Right renal cortex interstitium (tissue), 3 donors: Measurements from ENCODE around the gene SCG5. TPM values are rescaled to one million over a fixed set of nuclear protein-coding genes. Genes with fewer than 3 reads are reported as not detected.

Experiments used
- DNase-seq, 3 donors: peaks; one replicate each; pipeline ENCODE4 v3.0.0-alpha.2; 2013; ENCODE audit warnings: low read depth in 3 of 3, low spot score in 2 of 3
- polyA plus RNA-seq, 3 donors: library from polyadenylated mRNA; unstranded; fragments of 120-200 nt; gene quantifications; one replicate each; pipeline ENCODE4 v1.2.1, GENCODE V29; 2013; ENCODE audit not compliant: insufficient read length in 3 of 3

Gene SCG5
- polyA plus RNA-seq, 3 donors = 21.8 to 27.6 (median 23.1) TPM

DNA sequence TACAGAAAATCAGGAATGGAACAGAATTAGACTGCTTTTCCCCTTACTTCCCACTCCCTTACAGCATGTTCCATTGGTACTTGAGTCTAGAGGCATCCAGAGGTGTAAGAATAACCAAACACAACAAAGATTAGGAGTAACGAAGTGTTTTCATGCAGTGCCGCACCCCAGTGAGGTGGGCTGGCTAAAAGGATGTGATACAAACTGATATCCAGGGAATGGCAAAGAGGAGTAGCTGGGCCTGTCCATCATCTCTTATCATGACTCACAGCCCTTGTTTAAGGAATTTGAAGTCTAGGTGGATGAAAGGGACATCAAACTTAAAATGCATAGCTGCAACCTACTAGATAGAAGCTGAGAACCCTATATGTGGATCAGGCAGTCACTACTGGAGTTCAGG is 16.4 kb downstream of the SCG5 start:
- DNase-seq = no peak

DNA sequence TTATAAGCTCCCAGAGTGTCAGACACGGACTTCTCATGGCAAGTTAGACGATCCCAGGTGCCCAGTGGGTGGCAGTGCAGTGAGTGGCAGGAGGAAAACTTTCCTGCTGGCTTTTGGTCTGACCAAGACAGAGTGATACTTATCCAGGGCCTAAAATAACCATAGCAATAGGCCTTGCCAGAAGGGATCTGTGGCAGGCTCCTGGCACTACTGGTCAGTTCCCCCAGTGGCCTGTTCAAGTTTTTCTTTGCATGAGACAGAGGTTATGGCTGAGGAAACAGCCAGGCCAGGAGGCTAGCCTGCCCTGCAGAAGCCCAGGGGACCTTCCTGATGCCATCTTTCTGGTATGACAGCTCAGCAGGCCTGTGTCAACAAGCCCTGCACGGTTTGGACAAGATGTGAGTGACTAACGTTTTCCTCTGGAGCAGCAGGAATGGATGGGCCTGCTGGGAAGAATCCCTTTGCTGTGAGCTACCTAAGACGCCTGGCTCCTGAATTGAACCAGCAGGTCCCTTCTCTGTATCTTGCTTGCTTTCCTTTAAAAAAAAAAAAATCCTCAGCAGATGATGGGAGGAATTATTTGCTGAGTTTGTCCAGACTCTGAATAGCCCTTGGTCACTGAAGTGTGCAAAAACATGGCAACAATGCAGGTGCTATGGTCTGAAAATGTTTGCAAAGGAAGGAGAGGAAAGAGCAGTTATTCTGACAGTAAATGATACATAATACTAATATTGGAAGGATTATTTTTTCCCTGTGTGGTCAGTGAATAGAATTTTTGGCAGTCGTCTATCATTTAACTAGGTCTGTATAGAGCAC is 18.0 kb downstream of the SCG5 start:
- no peak for DNase-seq

DNA sequence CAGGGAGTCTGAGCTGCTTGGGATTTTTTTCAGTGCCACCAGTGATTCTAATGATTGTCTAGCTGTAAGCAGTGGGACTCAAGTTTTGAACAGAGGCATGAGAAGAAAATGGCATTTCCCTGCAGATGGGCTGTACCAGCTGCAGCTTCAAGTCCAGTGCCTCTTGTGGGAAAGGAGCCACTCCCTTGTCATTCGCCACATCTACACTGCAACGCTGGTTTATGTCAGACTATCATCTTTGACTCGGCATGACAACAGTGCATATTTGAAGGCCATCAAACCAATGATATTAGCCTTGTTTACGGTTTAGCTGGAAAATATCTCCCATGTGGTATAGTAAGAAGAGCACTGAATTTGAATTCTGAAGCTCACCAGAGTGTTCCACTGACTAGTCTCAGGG is 22.2 kb downstream of the SCG5 start:
- DNase-seq = no peak

DNA sequence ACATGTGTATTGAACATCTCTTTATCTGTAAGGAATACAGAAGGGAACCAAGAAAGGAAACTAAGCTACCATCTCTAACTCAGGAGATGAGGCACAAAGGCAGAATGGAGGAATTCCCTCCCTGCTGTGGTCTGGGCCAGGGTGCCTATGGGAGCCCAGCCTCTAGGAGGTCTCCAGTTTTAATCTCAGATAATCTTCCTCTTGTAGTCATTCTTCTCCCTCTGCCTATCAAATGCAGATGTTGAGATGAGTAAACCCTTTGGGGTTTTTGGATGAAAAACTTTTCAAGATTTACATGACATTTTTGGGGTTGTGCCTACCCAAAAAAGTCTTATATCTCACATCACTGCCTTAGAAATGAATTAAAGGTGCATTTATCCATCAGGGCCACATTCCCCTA is 23.3 kb downstream of the SCG5 start:
- DNase-seq = no peak

DNA sequence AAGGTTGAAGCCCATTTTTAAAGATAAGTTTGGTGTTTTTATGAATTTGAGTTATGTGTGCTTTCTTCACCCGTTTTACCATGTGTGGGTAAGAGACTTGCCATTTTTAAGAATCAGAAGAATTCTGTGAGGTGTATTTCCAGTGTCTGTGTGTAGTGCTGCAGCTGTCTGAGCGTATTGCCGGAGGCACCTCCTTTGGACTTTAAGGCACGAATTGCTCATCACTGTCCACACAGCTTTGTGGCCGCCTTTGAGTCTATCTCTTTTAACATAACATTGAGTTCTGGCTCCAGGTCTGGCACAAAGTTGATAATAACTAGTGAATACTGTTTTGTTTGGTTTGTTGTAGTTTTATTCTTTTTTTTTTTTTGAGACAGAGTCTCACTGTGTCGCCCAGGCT is 25.8 kb downstream of the SCG5 start:
- DNase-seq = no peak

DNA sequence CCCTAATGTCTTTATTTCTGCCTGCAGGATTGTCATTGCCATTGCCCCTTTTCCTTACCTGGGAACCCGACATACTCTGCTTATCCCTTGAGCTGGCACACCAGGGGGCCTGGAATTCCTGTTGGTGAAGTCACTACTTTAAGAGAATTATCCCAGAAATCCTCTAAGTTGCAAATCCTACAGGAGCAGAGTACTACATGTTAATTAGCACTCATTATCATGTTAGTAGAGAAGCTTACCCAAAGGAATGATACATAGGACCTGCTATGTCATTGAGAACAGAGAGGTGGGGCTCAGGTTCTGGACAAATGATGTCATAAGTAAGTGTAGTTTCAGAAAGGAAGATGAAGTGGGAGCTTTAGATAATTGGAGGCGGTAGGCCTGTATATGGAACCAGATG is 27.4 kb downstream of the SCG5 start:
- no peak for DNase-seq

DNA sequence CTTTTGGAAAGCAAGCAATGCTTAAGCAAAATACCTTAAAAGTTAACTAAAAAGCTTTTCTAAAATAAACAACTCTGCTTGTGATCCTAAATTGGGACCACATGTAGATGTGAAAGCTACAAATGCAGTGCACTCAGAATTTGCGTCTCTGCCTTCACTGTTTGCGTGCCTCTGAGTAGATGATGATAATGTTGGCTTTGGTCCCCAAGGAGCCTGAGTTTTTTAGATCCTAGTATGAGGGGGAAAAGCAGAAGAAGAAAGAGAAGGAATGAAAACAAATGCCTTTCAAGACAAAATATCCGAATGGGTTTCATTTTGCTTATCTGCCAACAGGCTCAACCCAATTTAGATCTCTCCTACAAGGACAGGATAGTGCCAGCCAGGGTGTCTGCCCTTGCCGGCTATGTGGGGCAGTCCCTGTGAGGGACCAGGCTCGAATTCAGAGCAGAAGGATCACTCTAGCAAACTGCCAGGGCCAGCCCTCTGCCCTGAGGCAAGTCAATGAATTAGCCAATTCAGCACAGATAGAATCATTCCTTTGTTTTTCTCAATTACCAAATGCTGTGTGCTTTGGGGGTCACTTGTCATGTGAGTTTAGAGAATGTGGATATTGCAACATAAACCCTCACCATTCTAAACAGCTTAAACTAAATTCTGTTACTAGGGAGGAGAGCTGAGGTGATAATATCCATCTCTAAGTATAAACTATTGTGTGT is 28.5 kb downstream of the SCG5 start:
- no peak for DNase-seq

DNA sequence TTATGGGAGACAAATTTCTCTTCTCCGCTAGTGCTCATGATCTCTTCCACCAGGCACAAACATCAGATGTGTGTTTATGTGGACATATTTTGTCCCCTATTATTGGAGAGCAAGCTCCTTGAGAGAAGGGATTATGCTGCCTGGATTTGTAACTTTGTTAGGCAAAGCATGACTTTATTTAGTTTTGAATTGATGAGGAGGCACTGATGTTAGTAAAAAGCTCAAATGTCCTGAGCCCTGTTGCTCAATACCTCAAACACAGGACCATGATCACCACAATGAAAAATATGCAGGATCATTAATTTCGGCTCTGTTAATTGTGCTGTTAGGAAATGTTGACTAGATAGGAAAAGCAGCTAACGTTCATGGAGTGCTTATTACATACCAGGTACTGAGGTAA is 29.1 kb downstream of the SCG5 start:
- DNase-seq = no peak

DNA sequence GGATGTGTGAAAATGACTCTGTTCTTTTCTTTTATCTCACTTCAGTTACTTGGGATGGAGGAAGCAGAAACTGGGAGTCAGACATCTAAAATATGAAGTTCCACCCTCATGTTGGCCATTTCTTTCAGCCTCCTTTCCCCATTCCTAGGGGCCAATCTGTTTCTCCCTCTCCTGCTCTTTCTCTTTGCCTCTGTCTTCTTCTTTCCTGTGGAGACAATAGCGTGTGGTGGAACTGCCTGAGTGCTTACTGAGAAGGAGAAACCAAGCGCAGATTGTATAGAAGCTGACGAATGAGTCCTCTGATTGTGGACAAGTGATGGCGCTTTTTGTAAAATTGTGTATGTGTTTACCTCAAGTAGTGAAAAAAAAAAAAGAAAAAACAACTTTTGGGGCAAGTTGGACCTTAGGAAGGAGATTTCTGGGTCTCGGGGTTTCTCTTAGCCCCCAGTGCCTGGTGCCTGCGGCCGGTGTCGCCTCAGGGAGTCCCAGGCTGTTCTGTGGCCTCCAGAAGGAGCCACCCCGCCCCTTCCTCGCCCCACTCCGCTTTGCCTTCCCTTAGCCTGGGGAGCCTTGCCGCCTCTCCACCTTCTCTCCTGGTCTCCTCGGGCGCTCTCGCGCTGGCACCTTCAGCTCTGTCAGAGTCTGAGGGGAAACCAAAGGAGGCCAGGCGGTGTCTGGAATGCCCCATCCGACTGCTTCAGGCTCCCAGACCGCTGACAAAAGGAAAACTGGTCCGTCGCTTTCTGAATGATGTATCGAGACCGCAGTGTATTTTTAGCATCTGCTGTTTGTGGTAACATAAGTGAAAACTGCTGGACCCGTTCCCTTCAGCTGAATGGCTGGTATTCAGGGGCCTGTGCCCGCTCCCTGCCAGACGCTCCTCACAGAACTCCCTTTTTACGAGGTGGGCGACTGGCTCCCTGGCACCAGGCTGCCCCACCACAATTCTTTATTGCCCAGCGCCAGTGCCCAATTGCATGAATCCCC is 30.1 kb downstream of the SCG5 start:
- DNase-seq = no peak

DNA sequence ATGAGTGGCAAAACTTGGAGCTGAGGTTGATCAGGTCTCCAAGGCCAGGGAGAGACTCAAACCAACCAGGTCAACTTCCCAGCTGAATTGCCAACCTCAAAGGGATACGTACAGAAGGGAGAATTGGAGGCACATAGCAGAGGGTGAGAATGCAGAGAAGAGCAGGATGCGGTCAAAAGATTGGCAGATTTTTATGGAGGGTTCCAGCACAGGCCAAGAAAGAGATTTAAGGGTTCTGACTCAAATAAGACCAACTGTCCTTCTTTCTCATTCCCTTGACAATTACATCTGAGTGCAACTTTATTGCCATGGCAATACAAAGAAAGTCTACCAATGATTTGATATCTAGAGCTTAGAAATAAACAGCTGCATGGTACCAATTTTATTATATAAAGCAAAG is 33.2 kb downstream of the SCG5 start:
- DNase-seq = no peak

DNA sequence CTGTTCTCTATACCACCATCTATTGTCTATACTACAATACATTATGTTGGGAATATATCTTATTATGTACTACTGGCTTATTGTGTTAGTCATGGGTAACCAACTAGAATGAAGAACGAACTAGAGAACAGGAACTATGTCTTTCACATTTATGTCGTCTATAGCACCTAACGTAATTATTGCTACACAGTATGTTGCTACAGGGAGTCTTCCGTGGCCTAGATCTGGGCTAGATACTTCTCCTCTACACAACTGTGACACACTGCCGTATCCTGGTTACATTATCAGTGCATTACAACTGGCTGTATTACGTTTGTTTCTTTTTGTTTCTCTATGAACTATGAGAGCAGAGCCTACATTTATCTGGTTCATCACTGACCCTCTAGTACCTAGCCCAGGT is 34.0 kb downstream of the SCG5 start:
- DNase-seq = no peak

DNA sequence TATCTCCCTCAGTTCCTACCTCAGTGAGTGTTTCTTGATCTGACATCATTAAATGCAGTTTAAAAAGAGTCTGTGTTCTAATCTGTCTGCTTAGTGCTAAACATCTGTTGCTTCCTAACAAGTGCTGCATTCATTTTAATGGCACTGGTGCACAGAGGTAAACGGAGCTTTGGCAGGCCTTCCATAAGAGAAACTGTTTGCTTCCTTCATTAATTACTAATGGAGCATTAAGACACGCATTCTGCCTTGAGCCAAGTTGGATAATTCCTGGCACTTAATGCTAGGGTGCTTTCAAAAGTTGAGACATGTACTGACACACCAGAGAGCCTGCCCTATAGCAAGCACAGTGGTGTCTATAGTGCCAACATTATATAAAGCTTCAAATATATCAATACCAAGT is 34.7 kb downstream of the SCG5 start:
- no peak for DNase-seq

DNA sequence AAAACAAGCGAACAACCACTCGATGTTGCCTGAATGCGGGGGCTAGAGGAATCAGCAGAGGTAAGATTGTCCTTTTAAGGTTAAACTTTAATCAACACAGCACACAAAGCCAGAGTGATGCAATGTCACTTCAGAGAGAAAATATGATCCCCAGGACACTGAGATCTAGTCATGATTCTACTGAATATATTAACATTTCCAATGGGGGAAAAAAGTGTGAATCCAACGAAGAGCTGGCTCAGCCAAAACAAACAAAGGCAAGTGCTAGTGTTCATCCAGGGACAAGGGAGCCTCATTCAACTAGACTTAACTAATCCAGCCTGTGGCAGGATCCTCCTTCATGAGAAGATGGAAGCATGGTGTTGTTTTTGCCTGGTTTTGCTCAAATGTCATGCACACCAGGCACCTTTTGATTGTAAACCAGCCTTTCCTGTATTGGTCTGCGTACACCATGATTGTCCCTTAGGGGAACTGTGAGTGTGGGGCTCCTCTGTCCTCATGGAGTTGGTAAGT is 35.8 kb downstream of the SCG5 start:
- no peak for DNase-seq

DNA sequence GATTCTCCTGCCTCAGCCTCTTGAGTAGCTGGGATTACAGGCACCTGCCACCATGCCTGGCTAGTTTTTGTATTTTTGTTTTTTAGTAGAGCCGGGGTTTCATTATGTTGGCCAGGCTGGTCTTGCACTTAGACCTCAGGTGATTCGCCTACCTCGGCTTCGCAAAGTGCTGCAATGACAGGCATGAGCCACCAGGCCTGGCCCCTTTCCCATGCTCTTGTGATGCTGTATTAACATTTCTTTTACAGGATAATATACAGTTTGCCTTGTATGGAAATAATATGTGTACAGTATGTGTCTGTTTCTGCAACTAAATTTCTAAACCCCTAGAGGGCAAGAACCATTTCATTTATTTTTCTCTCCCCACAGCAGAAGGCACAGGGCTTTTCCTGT is 37.8 kb downstream of the SCG5 start:
- no peak for DNase-seq

DNA sequence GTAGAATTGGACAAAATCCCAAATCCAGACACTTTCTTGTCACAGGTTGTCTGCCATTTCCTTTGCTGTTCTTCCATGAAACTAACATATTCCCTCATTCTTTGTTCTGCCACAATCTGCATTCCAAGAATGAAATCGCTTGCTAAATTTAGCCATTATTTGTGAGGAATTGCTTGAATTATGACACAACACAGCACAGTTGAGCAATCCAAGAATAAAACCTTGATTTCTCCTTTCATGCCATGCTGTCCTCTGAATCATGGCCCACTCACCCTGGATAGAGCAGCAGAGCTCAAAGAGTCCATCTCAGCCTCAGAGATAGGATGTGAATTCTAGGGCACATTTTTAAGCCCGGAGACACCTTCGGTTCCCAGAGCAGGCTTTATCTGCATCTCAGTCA is 41.1 kb downstream of the SCG5 start:
- no peak for DNase-seq

DNA sequence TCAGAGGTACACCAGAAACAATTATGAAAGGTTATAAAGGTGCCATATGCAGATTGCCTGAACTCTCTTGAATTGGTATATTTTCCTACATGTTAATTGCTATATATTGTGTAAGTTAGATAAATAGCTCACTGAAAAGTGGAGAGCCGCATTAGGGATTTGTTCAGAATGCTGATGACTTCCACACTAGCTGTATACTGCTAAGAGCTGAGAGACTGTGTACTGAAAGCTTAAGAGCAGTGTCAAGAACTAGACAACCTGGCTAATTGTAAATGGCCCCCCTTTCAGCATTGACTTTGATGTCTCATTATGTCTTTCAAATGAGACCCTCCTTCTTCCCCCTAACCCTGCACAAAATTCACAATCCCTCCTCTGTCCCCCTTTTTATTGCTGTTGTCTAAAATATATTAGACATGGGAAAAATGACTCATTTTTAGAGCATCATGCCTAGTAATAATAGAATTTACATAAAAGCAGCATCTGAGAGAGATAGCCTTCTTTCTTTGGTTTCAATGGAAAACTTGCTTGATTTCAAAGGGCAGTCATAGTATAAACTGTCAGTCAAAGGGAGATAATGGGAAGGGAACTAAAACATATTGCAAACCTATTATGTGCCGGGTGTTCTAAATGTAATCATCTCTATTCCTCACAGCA is 41.6 kb downstream of the SCG5 start:
- DNase-seq = no peak

DNA sequence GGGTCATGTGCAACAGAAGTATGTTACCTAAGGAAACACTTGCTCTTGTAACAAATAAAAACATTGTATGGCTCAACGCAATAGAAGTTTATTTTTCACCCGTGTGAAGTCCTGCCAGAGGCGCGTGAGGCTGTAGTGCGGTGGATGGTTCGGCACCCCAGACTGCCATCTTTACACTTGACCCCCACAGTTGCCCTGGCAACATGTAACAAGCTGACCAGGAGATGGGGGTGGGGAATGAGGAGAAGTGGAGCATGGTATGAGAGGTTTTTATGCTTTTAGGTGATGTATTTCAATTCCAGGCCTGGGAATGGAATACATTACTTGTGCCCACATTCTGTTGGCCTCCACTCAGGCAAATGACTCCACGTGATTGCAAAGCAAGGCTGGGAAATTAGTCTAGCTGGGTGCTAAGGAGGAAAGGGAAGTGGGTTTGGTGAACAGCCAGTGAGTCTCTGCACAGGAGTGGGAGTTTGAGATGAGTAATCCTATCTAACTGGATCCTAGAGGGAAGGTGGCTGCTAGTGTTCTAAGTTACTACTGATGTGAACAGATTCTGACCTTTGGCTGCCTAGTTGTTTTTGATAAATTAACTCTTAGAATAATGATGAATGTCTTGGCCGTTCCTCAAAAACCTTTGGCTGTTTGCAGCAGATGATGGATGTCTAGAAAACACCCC is 42.5 kb downstream of the SCG5 start:
- no peak for DNase-seq

DNA sequence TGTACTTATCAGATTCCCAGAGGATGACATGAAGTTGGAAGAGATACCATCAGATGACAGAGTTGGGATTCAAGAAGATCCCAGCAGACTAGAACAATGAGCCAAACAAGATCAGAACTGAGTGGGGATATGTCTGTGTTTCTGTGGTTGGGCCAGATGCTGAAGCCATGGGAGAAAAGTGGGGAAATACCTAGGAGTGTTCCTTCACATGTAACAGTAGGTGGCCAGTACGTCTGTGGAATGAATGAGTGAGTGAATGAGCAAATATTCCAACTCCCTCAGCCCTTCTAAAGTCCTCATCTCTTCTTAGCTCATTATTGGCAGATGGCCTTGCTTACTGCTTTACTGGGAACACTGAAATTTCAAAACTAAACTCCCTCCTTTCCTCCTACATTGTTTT is 44.1 kb downstream of the SCG5 start:
- DNase-seq = no peak

DNA sequence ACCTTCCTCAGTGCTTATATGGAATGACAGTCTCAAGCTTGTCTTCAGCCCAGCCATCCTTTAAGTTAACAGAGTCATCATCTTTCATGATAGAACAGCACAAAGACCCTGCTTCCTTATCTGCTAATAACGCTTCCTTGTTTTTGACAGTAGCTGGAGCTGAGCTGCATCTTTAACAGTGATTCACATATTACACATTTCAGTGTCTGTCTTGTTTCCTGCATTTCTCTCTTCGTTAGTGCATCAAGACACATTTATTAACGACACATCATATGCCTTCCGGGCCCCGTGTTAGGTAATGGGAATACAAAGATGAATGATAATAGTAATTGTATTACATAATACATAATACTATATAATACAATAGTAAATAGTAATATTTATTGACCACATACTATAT is 46.0 kb downstream of the SCG5 start:
- no peak for DNase-seq

DNA sequence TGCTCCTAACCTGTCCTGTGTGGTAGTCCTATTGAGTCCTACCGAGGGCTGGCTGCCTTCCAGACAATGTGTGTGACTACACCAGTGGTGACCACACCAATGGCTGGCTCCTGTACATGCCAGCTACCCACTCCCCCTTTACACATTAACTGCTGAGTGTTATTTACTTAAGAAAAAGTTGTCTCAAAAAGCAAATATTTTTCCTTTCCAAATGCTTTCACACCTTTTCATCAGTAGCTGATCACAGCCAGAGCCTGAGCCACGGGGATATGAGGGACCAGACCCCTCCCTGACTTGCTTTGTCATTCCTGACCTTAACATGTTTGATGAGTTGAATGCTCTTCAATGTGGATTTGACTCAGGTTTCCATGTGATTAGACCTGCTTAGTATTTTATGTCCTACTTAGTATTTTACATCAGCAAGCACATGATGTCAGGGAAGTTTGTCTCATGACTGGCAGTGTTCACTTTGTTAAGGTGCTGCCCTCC is 46.7 kb downstream of the SCG5 start:
- DNase-seq = no peak
